Measurements from ENCODE around the gene SLC30A3.

GRCh38 chr2:27225526-27225925 lies 37.3 kb downstream of the SLC30A3 start:
- TF ChIP-seq CTCF (IDR thresholded peaks at IDR 0.05) (no peak), POLR2A (IDR thresholded peaks at IDR 0.05) (no peak)

All from Peyer's patch (tissue), 4 donors.